ENCODE results near the gene GINS2. TPM values are rescaled to one million over a fixed set of nuclear protein-coding genes. Genes with fewer than 3 reads are reported as not detected.

GINS2 gene
- polyA plus RNA-seq, 1 of the 3 experiments (the other 2 are of a cell fraction): 9.0 TPM

DNA sequence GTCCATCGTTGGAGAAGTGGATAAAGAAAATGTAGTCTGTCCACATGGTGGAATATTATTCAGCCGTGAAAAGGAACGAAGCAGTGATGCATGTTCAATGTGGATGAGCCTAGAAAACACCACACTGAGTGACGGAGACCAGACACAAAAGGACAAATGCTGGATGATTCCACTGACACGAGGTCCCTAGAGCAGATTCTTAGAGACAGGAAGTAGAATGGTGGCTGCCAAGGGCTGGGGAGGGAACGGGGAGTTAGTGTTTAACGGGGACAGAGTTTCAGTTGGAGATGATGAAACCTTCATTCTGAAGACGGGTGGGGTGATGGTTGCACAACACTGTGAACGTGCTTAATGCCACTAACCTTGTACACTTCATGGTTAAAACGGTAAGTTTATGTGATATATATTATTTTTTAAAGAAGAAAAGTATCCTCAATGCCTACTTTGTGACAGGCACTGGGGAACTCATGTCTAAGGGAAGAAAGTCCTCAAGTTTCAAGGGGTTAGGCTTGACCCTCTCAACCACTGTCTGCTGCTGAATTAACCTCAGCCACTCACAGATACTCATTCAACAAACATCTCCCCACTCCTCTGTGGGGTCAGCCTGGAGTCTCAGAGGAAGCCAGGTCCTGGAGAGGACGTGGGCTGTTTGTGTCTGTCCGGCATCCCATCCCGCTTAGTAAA lies 44.5 kb upstream of the GINS2 start (continued):
- no peak for TF ChIP-seq FOSL2 (IDR thresholded peaks at IDR 0.05; ENCODE audit: borderline replicate concordance, low read depth)
- no peak for TF ChIP-seq JUND (IDR thresholded peaks at IDR 0.05)
- TF ChIP-seq FOXJ3 (CRISPR knock-in tag; IDR thresholded peaks at IDR 0.05): no peak
- TF ChIP-seq GABPA (IDR thresholded peaks at IDR 0.05; ENCODE audit: low read depth): no peak
- no peak for TF ChIP-seq RAD21 (IDR thresholded peaks at IDR 0.05; ENCODE audit: low read length)
- no peak for TF ChIP-seq POLR2AphosphoS5 (IDR thresholded peaks at IDR 0.05; ENCODE audit: low read depth, low read length)
- no peak for TF ChIP-seq RFX5 (IDR thresholded peaks at IDR 0.05; ENCODE audit: low read length)
- TF ChIP-seq, protein P1, sequence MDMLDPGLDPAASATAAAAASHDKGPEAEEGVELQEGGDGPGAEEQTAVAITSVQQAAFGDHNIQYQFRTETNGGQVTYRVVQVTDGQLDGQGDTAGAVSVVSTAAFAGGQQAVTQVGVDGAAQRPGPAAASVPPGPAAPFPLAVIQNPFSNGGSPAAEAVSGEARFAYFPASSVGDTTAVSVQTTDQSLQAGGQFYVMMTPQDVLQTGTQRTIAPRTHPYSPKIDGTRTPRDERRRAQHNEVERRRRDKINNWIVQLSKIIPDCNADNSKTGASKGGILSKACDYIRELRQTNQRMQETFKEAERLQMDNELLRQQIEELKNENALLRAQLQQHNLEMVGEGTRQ (IDR thresholded peaks at IDR 0.05; ENCODE audit: borderline replicate concordance, low read depth, low read length): no peak

- H3K9me2 ChIP-seq: no peaks in the 10 kb centered on the region
Measured at GRCh38 chr16:85731179-85731578, 42.4 kb upstream of the GINS2 start.

GRCh38 chr16:85730186-85730465 lies 41.4 kb upstream of the GINS2 start:
- H3K4me1 ChIP-seq (ENCODE audit: control insufficient read depth in 1 of 2, insufficient read depth in 2 of 2, low read depth in 1 of 2, low read length in 1 of 2): no peaks in the 10 kb centered on the region
- TF ChIP-seq JUND (IDR thresholded peaks at IDR 0.05) (no peak), POLR2AphosphoS5 (IDR thresholded peaks at IDR 0.05; ENCODE audit: low read depth, low read length) (no peak), RAD21 (IDR thresholded peaks at IDR 0.05; ENCODE audit: low read length) (no peak), FOXJ3 (CRISPR knock-in tag; IDR thresholded peaks at IDR 0.05) (no peak), RXRA (IDR thresholded peaks at IDR 0.05; ENCODE audit: borderline replicate concordance, low read depth) (no peak), FOSL2 (IDR thresholded peaks at IDR 0.05; ENCODE audit: borderline replicate concordance, low read depth) (no peak), ELF1 (IDR thresholded peaks at IDR 0.05) (no peak), NRF1 (IDR thresholded peaks at IDR 0.05; ENCODE audit: low read depth, low read length) (no peak), NFIC (IDR thresholded peaks at IDR 0.05; ENCODE audit: borderline replicate concordance) (no peak), CHD2 (IDR thresholded peaks at IDR 0.05; ENCODE audit: low read length, partially characterized antibody) (no peak), TCF12 (IDR thresholded peaks at IDR 0.05) (no peak), TAF1 (IDR thresholded peaks at IDR 0.05; ENCODE audit: borderline replicate concordance, low read depth, low read length) (no peak), EP300 (IDR thresholded peaks at IDR 0.05; ENCODE audit: borderline replicate concordance in 1 of 2, low read depth in 1 of 2, low read length in 1 of 2) (no peak), YY1 (IDR thresholded peaks at IDR 0.05; ENCODE audit: low read depth) (no peak), RFX5 (IDR thresholded peaks at IDR 0.05; ENCODE audit: low read length) (no peak), PBX3 (IDR thresholded peaks at IDR 0.05) (no peak)
- ChIA-PET POLR2A (no interaction called here), CTCF (interaction anchor here (2.8 kb wide), 1 partner anchor 13 kb away, joined by 9 read pairs; no protein-coding TSS in a partner anchor)
- H3K4me2 ChIP-seq: no peak overlapping the region
- H3K27ac ChIP-seq (ENCODE audit: low read depth in 2 of 2, low read length in 1 of 2): no peak overlapping the region
- H3K36me3 ChIP-seq (replicated peaks in 1 of 2; ENCODE audit: control insufficient read depth in 1 of 2, insufficient read depth in 2 of 2, low read length in 1 of 2): no peaks in the 10 kb centered on the region
- H3K4me3 ChIP-seq (ENCODE audit: low read depth in 2 of 2, low read length in 1 of 2): no peak overlapping the region
- H3K27me3 ChIP-seq (ENCODE audit: insufficient read depth): no peaks in the 10 kb centered on the region
- no peaks in the 10 kb centered on the region for H3F3A ChIP-seq (replicated peaks; ENCODE audit: insufficient read depth)
- H3K9me3 ChIP-seq: no peaks in the 10 kb centered on the region
- H3K79me2 ChIP-seq (ENCODE audit: insufficient read depth): peaks cover 14% of the 10 kb centered on the region; the same call in 1 of the 2 replicates
- no peaks in the 10 kb centered on the region for H4K20me1 ChIP-seq (ENCODE audit: insufficient read depth)
- H3K9ac ChIP-seq: no peak overlapping the region
- H2AFZ ChIP-seq (ENCODE audit: low read depth): no peak overlapping the region
- DNase-seq: no peak
- 97% methylated on average over 4 of the region's 5 CpGs for WGBS (ENCODE audit: low lambda C conversion rate)
- no peaks in the 10 kb centered on the region for H3K9me2 ChIP-seq

More at GRCh38 chr16:85731179-85731578, 42.4 kb upstream of the GINS2 start:
- Histone ChIP-seq H3K4me3 (ENCODE audit: low read depth in 2 of 2, low read length in 1 of 2) (no peak overlapping the region), H3K4me2 (no peak overlapping the region), H4K20me1 (ENCODE audit: insufficient read depth) (no peaks in the 10 kb centered on the region), H3K9me3 (no peaks in the 10 kb centered on the region), H3K79me2 (ENCODE audit: insufficient read depth) (peaks cover 11% of the 10 kb centered on the region; the same call in 1 of the 2 replicates), H3K27ac (ENCODE audit: low read depth in 2 of 2, low read length in 1 of 2) (no peak overlapping the region), H3K9ac (no peak overlapping the region), H3K27me3 (ENCODE audit: insufficient read depth) (no peaks in the 10 kb centered on the region), H3K36me3 (replicated peaks in 1 of 2; ENCODE audit: control insufficient read depth in 1 of 2, insufficient read depth in 2 of 2, low read length in 1 of 2) (no peaks in the 10 kb centered on the region), H3K4me1 (ENCODE audit: control insufficient read depth in 1 of 2, insufficient read depth in 2 of 2, low read depth in 1 of 2, low read length in 1 of 2) (no peaks in the 10 kb centered on the region), H3F3A (replicated peaks; ENCODE audit: insufficient read depth) (no peaks in the 10 kb centered on the region), H2AFZ (ENCODE audit: low read depth) (no peak overlapping the region)
- WGBS (ENCODE audit: low lambda C conversion rate): 94% methylated on average over 4 of the region's 5 CpGs
- no peak for TF ChIP-seq JUND (IDR thresholded peaks at IDR 0.05)
- POLR2A ChIA-PET: no interaction called here
- CTCF ChIA-PET: interaction anchor here (0.8 to 2.8 kb wide), 3 partner anchors 11 to 14 kb away, joined by 3 to 9 read pairs (median 3); no protein-coding TSS in a partner anchor
- DNase-seq: no peak
